ENCODE results near the gene EMC9.

Gene EMC9, protein sequence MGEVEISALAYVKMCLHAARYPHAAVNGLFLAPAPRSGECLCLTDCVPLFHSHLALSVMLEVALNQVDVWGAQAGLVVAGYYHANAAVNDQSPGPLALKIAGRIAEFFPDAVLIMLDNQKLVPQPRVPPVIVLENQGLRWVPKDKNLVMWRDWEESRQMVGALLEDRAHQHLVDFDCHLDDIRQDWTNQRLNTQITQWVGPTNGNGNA

GRCh38 chr14:24141097-24141880 lies at the start of gene EMC9:
EMC9 (minus strand) TSS chr14:24141591; CDS start chr14:24141304, 287 bp downstream.
- in situ Hi-C loops (cut with MboI; ENCODE audit: low sequenced_read_pairs): no loop called here

DNA sequence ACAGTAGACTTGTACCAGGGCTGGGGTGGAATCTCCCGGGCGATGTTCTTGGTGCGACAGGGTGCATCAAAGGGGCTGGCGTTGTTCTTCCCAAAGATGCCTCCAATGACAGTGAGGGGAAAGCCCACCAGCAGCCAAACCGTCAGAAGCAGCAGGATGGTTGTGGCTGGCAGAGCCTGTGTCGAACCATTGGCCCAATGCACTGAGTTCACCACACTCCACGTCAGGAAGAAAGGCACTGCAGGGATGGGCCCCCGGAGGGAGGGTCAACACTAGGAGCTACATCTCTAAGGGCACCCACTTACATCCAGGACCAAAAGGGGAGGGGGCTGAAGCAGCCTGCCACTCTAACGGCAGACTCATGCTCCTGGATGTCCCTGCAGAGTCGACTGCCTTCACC lies 49.0 kb upstream of the EMC9 start:
- in situ Hi-C loops (cut with MboI; ENCODE audit: low sequenced_read_pairs): no loop called here

DNA sequence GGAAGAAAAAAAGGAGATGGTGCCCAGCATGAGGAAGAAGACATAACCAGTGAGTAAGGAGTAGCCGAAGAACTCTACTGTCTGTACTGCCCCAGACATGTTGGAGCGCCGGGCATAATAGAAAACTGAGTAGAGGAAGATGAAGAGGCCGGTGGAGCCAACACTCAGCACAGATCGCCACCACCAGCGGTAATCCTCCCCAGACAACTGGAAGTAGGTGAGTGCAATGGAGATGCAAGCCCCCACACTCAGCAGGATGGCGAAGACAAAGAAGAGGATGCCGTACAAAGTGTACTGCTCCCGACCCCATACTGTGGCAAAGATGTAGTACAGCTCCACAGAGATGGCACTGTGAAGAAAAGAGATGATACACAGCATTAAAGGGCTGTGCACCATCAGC lies 48.1 kb upstream of the EMC9 start:
- in situ Hi-C loops (cut with MboI; ENCODE audit: low sequenced_read_pairs): no loop called here

- in situ Hi-C loops (cut with MboI; ENCODE audit: low sequenced_read_pairs): no loop called here
Measured at GRCh38 chr14:24189059-24189375, 47.6 kb upstream of the EMC9 start.

- in situ Hi-C loops (cut with MboI; ENCODE audit: low sequenced_read_pairs): no loop called here
Measured at GRCh38 chr14:24188251-24189058, 47.1 kb upstream of the EMC9 start, which contains the start of gene IPO4. IPO4 (minus strand) TSS chr14:24188816; CDS start chr14:24188787, 29 bp downstream.

DNA sequence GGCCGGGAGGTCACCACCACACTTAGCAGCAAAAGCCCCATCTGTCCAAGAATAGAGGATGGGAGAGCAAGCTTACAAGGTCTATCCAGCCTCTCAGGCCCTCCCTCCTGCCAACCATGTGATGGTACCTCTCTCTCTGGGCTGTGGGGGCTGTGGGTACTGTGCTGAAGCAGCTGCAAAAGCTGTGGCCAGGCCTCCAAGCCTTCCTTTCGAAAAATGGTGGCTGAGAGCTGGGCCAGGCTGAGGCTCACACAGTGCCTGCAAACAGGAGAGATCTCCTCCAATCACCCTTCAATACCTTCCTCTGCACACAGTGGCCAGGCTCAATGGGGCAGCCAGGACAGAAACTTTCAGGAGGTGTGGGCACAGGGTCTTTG lies 46.1 kb upstream of the EMC9 start:
- in situ Hi-C loops (cut with MboI; ENCODE audit: low sequenced_read_pairs): no loop called here

DNA sequence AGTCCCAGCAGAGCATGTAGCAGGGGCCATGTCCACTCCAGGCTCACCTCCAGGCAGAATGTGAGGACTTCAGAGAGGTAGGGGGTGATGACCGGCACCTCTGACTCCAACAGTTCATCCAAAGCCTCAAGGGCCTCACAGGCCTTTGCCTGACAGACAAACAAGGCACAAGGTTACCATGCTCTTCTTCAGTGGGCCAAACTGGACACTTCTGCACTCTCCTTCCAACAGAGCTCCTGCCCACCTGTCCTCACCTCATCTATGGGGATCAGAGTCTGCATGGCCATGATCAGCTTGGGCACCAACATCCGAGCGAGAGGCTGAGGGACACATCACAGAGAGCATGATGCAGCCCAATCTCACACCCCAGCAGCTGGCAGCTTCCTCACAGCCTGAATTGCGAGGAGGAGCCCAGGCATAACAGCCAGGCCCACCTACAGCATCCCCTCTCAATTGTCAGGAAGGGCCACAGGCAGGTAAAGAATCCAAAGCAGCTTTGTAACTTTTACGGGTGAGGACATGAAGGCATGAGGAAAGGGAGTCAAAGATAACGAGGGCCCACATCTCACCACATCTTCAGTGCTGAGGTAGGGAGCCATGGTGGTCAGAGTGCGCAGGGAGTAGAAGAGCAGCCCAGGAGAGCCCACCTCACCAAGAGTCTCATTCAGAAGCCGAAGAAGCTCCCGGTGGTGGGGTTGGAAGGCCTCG lies 45.6 kb upstream of the EMC9 start:
- in situ Hi-C loops (cut with MboI; ENCODE audit: low sequenced_read_pairs): no loop called here

GRCh38 chr14:24185741-24186140 lies 44.4 kb upstream of the EMC9 start:
- in situ Hi-C loops (cut with MboI; ENCODE audit: low sequenced_read_pairs): no loop called here

DNA sequence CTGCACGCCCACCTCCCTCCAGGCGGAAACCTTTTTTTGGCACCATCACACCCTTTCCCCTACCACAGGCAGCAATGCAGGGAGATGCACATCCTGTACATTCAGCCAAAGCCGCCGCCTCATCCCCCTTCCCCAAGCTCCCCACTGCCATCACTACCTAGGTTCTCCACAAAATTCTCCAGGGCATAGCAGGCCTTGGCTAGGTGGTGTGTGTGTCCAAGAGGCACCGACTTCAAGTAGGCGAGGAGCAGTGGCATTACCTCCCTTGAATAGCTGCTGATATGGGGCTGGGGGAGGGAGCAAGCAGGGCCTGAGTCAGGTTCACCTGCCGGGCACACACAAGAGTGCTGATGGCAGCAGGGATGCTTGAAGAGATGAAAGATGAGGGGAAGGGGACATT lies 43.6 kb upstream of the EMC9 start:
- in situ Hi-C loops (cut with MboI; ENCODE audit: low sequenced_read_pairs): no loop called here

GRCh38 chr14:24184104-24184970 lies 42.9 kb upstream of the EMC9 start:
- in situ Hi-C loops (cut with MboI; ENCODE audit: low sequenced_read_pairs): no loop called here

- in situ Hi-C loops (cut with MboI; ENCODE audit: low sequenced_read_pairs): no loop called here
Measured at GRCh38 chr14:24183014-24183481, 41.7 kb upstream of the EMC9 start.

DNA sequence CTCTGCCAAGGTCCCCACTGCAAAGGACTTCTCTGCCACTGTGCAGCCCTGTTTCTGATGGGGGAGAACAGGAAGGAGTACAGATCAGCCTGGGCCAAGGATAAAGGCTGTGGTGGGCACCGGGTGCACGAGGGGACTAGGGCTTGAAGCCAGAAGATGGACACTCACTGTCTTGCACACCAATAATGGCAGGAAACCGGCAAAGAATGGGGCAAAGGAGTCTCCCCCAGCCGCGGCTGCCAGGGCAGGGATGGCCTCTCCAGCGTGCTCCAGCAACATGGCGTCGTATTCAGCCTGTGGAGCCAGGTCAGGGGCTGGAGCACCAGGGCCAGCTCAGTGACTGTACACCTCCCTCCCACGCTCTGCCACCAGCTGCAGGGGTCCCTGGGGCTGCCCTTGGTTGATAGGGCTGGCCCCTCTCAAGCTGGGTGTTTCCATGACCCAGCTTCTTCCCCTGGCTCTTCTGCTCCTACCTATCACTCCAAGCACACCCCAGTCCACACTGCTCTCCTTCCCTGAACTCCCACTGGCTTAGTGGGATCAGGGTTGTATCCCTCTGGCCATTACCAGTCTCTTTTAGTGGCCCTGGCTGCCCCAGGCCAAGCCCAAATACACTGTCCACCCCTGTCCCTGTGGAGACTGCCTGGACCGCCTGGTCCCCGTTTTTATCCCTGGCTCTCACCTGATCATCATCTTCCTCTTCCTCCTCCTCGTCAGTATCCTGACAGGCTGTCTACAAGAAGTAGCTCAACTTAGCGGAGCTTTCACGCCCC lies 40.9 kb upstream of the EMC9 start:
- in situ Hi-C loops (cut with MboI; ENCODE audit: low sequenced_read_pairs): no loop called here

DNA sequence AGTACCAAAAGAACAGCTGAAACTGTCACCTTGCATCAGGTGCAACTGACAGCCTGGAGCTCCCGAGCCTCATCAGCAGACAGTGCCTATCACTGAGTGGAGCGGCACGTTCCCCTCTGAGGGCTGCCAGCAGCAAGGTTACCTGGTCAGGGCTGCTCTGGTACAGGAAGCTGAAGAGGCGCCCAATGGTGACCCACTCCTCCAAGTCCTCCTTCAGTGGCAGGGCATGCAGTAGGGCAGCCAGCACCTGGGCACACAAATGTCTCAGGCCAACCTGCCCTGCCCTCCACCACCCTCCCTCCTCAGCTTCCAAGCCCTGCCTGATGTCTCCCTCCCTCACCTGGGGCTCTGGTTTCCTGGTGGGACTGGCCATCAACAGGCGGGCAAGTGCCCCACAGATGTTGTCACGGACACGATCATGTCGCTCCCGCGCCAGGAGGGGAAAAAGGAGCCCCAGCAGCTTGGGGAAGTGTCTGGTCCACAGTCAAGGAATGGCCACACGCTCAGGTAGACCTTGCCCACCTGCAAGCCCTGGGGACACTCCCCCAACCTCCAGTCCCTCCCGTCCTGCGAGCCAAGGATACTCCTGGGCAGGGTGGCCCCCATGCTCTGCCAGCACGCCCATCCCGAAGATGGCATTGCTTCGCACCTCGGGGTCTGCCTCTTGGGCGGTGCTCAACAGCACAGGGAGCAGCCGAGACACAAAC lies 40.1 kb upstream of the EMC9 start:
- in situ Hi-C loops (cut with MboI; ENCODE audit: low sequenced_read_pairs): no loop called here

- in situ Hi-C loops (cut with MboI; ENCODE audit: low sequenced_read_pairs): no loop called here
Measured at GRCh38 chr14:24179961-24180796, 38.8 kb upstream of the EMC9 start.

DNA sequence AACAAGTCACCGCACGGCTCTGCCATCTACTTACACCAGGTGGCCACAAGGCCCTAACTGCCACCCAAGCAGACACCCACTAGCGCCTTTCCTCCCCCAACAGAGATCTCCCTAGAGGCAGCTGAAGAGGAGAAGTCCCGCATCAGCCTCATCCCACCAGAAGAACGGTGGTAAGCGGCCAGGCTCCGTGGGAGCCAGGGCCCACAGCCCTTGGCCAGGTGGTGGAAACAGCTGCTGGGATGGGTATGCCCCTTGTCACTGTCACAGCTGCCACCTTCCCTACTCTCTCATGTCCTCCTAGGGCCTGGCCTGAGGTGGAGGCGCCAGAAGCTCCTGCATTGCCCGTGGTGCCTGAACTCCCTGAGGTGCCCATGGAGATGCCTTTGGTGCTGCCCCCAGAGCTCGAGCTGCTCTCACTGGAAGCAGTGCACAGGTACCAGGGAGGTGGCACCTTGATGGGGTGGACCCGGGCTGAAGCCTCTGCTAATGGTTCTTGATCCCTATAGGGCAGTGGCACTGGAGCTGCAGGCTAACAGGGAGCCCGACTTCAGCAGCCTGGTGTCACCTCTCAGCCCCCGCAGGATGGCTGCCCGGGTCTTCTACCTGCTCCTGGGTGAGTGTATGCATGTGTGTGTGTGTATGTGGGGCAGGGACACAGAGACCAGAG lies 38.0 kb upstream of the EMC9 start:
- in situ Hi-C loops (cut with MboI; ENCODE audit: low sequenced_read_pairs): no loop called here

DNA sequence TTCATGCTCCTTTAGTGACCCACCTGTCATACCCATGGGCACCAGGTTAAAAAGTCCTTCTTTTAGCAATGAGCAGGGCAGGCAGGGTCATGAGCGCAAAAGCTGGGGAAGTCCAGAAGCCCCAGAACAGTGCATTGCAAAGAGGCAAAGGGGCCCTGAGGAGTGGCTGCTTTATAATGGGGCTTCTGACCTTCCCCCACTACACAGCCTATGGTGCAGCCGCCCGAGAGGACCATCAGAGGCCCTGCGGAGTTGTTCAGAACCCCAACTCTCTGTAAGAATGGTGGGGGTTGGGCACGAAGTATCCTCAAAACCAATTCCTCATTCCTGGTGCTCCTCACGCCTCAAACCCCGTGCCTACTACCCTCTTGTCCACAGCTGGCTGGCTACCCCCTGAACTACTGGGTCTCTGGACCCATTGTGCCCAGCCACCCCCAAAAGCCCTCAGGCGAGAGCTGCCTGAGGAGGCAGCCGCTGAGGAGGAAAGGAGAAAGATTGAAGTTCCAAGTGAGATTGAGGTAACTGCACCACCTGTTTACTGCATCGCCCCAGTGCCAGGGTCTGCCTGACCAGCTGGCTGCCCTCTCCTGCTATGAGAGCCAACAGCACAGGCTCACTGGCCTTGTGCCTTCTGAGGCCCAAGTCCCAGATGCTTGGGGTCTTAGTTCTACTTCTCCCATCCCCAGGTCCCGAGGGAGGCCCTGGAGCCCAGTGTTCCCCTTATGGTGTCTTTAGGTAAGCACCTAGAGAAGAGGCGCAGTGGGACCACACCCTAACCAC lies 37.2 kb upstream of the EMC9 start:
- in situ Hi-C loops (cut with MboI; ENCODE audit: low sequenced_read_pairs): no loop called here

DNA sequence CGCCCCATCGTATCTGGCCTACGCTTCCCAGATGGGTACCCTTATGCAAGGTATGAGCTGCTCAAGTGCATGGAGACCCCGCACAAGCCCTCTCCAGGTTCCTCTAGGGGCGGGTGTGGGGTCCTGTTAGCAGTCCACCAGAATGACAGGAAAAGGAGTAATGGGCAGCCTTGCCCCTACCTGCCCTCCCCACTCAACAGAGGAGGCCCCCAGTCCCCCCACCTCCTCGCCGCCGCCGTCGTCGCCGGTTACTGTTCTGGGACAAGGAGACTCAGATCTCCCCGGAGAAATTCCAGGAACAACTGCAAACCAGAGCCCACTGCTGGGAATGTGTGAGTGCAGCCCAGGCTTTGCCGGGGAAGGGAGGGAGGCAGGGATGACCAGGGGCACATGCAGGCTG lies 36.5 kb upstream of the EMC9 start:
- in situ Hi-C loops (cut with MboI; ENCODE audit: low sequenced_read_pairs): no loop called here

Data from HL-60/S4 treated with phorbol 12-myristate 13-acetate at 8.2 ng/mL for 4 days and 3 days (cell line).